ENCODE results near the gene SMG7.

Gene SMG7

GRCh38 chr1:183570451-183570850 is 98.2 kb downstream of the SMG7 start:
- H4K20me1 ChIP-seq (ENCODE audit: insufficient read depth, low read length), result no peaks in the 10 kb centered on the region

GRCh38 chr1:183571678-183572268 is 99.5 kb downstream of the SMG7 start:
- Histone ChIP-seq H3K9me3 (ENCODE audit: low read length) (no peaks in the 10 kb centered on the region), H3K27me3 (ENCODE audit: insufficient read depth, low read length) (no peaks in the 10 kb centered on the region), H3K4me3 (ENCODE audit: low read depth, low read length, poor library complexity, severe bottlenecking) (no peak overlapping the region), H3K9me2 (ENCODE audit: low read depth, low read length) (no peaks in the 10 kb centered on the region), H3K4me1 (ENCODE audit: insufficient read depth, low read length, severe bottlenecking) (no peaks in the 10 kb centered on the region), H3K79me2 (ENCODE audit: insufficient read depth, low read length) (no peaks in the 10 kb centered on the region), H3F3A (ENCODE audit: insufficient read depth, low read length) (no peaks in the 10 kb centered on the region), H2AFZ (ENCODE audit: low read length) (no peak overlapping the region), H3K36me3 (ENCODE audit: insufficient read depth, low read length) (no peaks in the 10 kb centered on the region), H3K9ac (ENCODE audit: low read length) (no peak overlapping the region), H3K27ac (ENCODE audit: low read depth, low read length, poor library complexity, severe bottlenecking) (no peak overlapping the region), H4K20me1 (ENCODE audit: insufficient read depth, low read length) (no peaks in the 10 kb centered on the region), H3K4me2 (ENCODE audit: low read length) (no peak overlapping the region)
- TF ChIP-seq CTCF (IDR thresholded peaks at IDR 0.05; ENCODE audit: low read length) (no peak), EZH2 (IDR thresholded peaks at IDR 0.05; ENCODE audit: borderline replicate concordance, low read length) (no peak)

More at GRCh38 chr1:183570451-183570850, 98.2 kb downstream of the SMG7 start:
- Histone ChIP-seq H3K36me3 (ENCODE audit: insufficient read depth, low read length) (no peaks in the 10 kb centered on the region), H3K27me3 (ENCODE audit: insufficient read depth, low read length) (no peaks in the 10 kb centered on the region), H3K79me2 (ENCODE audit: insufficient read depth, low read length) (no peaks in the 10 kb centered on the region), H2AFZ (ENCODE audit: low read length) (no peak overlapping the region), H3K9me3 (ENCODE audit: low read length) (no peaks in the 10 kb centered on the region), H3K9me2 (ENCODE audit: low read depth, low read length) (no peaks in the 10 kb centered on the region), H3K9ac (ENCODE audit: low read length) (no peak overlapping the region), H3K27ac (ENCODE audit: low read depth, low read length, poor library complexity, severe bottlenecking) (no peak overlapping the region), H3F3A (ENCODE audit: insufficient read depth, low read length) (no peaks in the 10 kb centered on the region), H3K4me1 (ENCODE audit: insufficient read depth, low read length, severe bottlenecking) (no peaks in the 10 kb centered on the region), H3K4me3 (ENCODE audit: low read depth, low read length, poor library complexity, severe bottlenecking) (no peak overlapping the region), H3K4me2 (ENCODE audit: low read length) (no peak overlapping the region)
- TF ChIP-seq CTCF (IDR thresholded peaks at IDR 0.05; ENCODE audit: low read length) (no peak), EZH2 (IDR thresholded peaks at IDR 0.05; ENCODE audit: borderline replicate concordance, low read length) (no peak)

GRCh38 chr1:183572721-183573120 is 100.4 kb downstream of the SMG7 start:
- H3K27me3 ChIP-seq (ENCODE audit: insufficient read depth, low read length), result no peaks in the 10 kb centered on the region
- no peak overlapping the region for H3K27ac ChIP-seq (ENCODE audit: low read depth, low read length, poor library complexity, severe bottlenecking)
- no peak overlapping the region for H3K4me3 ChIP-seq (ENCODE audit: low read depth, low read length, poor library complexity, severe bottlenecking)
- H3F3A ChIP-seq (ENCODE audit: insufficient read depth, low read length), result no peaks in the 10 kb centered on the region
- H3K9me3 ChIP-seq (ENCODE audit: low read length), result no peaks in the 10 kb centered on the region
- TF ChIP-seq CTCF (IDR thresholded peaks at IDR 0.05; ENCODE audit: low read length), result no peak
- no peak for TF ChIP-seq EZH2 (IDR thresholded peaks at IDR 0.05; ENCODE audit: borderline replicate concordance, low read length)
- no peaks in the 10 kb centered on the region for H3K79me2 ChIP-seq (ENCODE audit: insufficient read depth, low read length)
- no peaks in the 10 kb centered on the region for H3K36me3 ChIP-seq (ENCODE audit: insufficient read depth, low read length)
- no peak overlapping the region for H3K9ac ChIP-seq (ENCODE audit: low read length)
- no peaks in the 10 kb centered on the region for H3K9me2 ChIP-seq (ENCODE audit: low read depth, low read length)
- no peaks in the 10 kb centered on the region for H4K20me1 ChIP-seq (ENCODE audit: insufficient read depth, low read length)
- H3K4me1 ChIP-seq (ENCODE audit: insufficient read depth, low read length, severe bottlenecking), result no peaks in the 10 kb centered on the region
- H3K4me2 ChIP-seq (ENCODE audit: low read length), result no peak overlapping the region
- no peak overlapping the region for H2AFZ ChIP-seq (ENCODE audit: low read length)
